Peyer's patch (tissue), 4 donors: Measurements from ENCODE around the gene RPL23.

Source experiments
- POLR2A ChIP-seq, 2 donors: fragments of 450-650 bp; IDR thresholded peaks; one replicate each; pipeline ENCODE4 v1.5.1; 2017; ENCODE audit warnings: antibody characterized with exemption in 2 of 2, mild to moderate bottlenecking in 2 of 2, moderate library complexity in 2 of 2
- TF ChIP-seq, protein P1 (sequence below), 6 experiments: fragments of 450-650 bp in 4 of 6; fragments of 200-600 bp in 2 of 6; sonication (generic) in 1 of 6; IDR thresholded peaks; one replicate each; pipeline ENCODE4 v1.5.1; 2017 to 2019; ENCODE audit warnings: antibody characterized with exemption in 6 of 6, mild to moderate bottlenecking in 3 of 6, moderate library complexity in 1 of 6

DNA sequence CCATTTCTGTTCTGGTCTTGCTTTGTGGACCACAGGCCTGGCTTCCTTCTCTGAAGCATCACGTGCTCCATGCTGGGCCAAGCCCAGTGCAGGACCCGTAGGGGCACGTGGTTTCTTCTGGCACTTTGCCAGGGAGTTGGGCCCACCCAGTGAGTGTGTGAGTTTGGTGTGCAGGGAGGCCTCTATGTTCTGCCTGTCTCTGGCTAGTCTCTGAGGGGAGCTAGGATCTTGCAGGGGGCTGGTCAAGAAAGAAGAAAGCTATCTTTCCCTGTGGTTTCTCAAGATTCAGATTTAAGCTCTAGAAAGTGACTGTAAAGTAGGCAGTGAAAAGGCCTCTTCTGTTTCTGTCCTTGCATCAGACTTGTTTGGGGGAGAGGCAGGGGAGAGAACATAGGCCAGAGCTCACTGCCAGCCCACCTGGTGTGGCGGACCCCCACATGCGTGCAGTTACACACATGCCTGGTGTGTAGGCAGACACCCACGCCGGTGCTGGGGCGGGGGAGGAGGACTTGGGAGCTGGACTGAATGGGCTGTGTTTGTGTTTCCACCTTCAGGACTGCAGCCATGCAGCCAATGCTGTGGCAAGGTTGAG, 28.2 kb upstream of the RPL23 start:
- TF ChIP-seq, protein P1, sequence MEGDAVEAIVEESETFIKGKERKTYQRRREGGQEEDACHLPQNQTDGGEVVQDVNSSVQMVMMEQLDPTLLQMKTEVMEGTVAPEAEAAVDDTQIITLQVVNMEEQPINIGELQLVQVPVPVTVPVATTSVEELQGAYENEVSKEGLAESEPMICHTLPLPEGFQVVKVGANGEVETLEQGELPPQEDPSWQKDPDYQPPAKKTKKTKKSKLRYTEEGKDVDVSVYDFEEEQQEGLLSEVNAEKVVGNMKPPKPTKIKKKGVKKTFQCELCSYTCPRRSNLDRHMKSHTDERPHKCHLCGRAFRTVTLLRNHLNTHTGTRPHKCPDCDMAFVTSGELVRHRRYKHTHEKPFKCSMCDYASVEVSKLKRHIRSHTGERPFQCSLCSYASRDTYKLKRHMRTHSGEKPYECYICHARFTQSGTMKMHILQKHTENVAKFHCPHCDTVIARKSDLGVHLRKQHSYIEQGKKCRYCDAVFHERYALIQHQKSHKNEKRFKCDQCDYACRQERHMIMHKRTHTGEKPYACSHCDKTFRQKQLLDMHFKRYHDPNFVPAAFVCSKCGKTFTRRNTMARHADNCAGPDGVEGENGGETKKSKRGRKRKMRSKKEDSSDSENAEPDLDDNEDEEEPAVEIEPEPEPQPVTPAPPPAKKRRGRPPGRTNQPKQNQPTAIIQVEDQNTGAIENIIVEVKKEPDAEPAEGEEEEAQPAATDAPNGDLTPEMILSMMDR (IDR thresholded peaks at IDR 0.05), result no peak
- TF ChIP-seq POLR2A (IDR thresholded peaks at IDR 0.05), result no peak
